HepG2 (cell line): ENCODE results near the gene LRRC4C. TPM values are rescaled to one million over a fixed set of nuclear protein-coding genes. Genes with fewer than 3 reads are reported as not detected.

ENCODE experiments used
- ATAC-seq: fragments of 200-7000 bp; cut with Tn5 transposase; 3 replicates; pipeline ENCODE4 v1.9.1; 2020; ENCODE audit warnings: mild to moderate bottlenecking, moderate library complexity
- BruUV-seq: library from RNA; stranded (reverse); fragments of 400-500 nt; replicated peaks from 2 replicates; lab custom pipeline; 2021; lab: Mats Ljungman, UMichigan
- CTCF ChIA-PET: fragments of 300-600 bp; formaldehyde crosslinking; extraction: SDS; loops from one replicate; lab custom pipeline; 2021; ENCODE audit warnings: low total read pairs, inconsistent platforms, low intra/inter-chr PET ratio; lab: Yijun Ruan, JAX
- POLR2A ChIA-PET: fragments of 350-600 bp; sonication (Branson Sonifier 250); formaldehyde crosslinking; loops from one replicate; lab custom pipeline; 2020; ENCODE audit warnings: antibody characterized with exemption, inconsistent platforms; lab: Yijun Ruan, JAX
- DNase-seq: peaks from one replicate; pipeline ENCODE4 v3.0.0-alpha.2; 2015; ENCODE audit warnings: low spot score
- FAIRE-seq: peaks from 3 replicates; lab custom pipeline; 2011; peaks lifted over from hg19 to GRCh38; lab: Jason Lieb, UNC
- H2AFZ ChIP-seq: one replicate; pipeline ENCODE4 v1.6.1; 2011; ENCODE audit warnings: low read length, inconsistent platforms
- H3K27ac ChIP-seq: fragments of 300-600 bp; 3 replicates; pipeline ENCODE4 v1.8.0; 2011; ENCODE audit warnings: mixed run types, mild to moderate bottlenecking, mixed read lengths, low read length, inconsistent platforms; ENCODE audit not compliant: insufficient read depth; ENCODE audit errors: extremely low read length
- H3K27me3 ChIP-seq, 2 experiments: fragments of 200-600 bp in 1 of 2; 2 replicates in 1 of 2; 3 replicates in 1 of 2; pipeline versions ENCODE4 v1.6.0 to v1.8.0; 2011; ENCODE audit warnings: low read length in 2 of 2, mild to moderate bottlenecking in 2 of 2, moderate library complexity in 2 of 2, inconsistent platforms in 1 of 2; ENCODE audit not compliant: insufficient read depth in 2 of 2, control insufficient read depth in 1 of 2
- H3K36me3 ChIP-seq, 2 experiments: fragments of 200-600 bp in 1 of 2; replicated peaks in 1 of 2; 2 replicates in 1 of 2; 3 replicates in 1 of 2; pipeline versions ENCODE4 v1.5.1 to v1.8.0; 2011; ENCODE audit warnings: low read length in 2 of 2, inconsistent platforms in 1 of 2; ENCODE audit not compliant: insufficient read depth in 2 of 2, control insufficient read depth in 1 of 2
- H3K4me1 ChIP-seq: 2 replicates; pipeline ENCODE4 v1.5.1; 2012; ENCODE audit warnings: low read length, inconsistent platforms; ENCODE audit not compliant: insufficient read depth
- H3K4me2 ChIP-seq: 2 replicates; pipeline ENCODE4 v1.6.0; 2011; ENCODE audit warnings: low read depth, low read length, inconsistent platforms
- H3K4me3 ChIP-seq, 3 experiments: fragments of 200-600 bp in 1 of 3; sonication (generic), shearing (Covaris generic) in 1 of 3; replicated peaks in 1 of 3; 2 replicates each; pipeline ENCODE4 v1.5.1; 2011 to 2016; ENCODE audit warnings: low read length in 3 of 3, inconsistent platforms in 2 of 3, low read depth in 2 of 3, mild to moderate bottlenecking in 2 of 3, control low read depth in 1 of 3, mixed read lengths in 1 of 3; ENCODE audit not compliant: insufficient read depth in 1 of 3
- H3K79me2 ChIP-seq: one replicate; pipeline ENCODE4 v1.6.1; 2011; ENCODE audit warnings: low read length, inconsistent platforms; ENCODE audit not compliant: insufficient read depth
- H3K9ac ChIP-seq: 2 replicates; pipeline ENCODE4 v1.6.0; 2011; ENCODE audit warnings: mild to moderate bottlenecking, low read depth, low read length, inconsistent platforms; ENCODE audit not compliant: insufficient read depth
- H3K9me3 ChIP-seq: 2 replicates; pipeline ENCODE4 v1.5.1; 2012; ENCODE audit warnings: mild to moderate bottlenecking, low read length
- H4K20me1 ChIP-seq: 2 replicates; pipeline ENCODE4 v1.6.0; 2011; ENCODE audit warnings: inconsistent platforms, mild to moderate bottlenecking, low read length, moderate library complexity; ENCODE audit not compliant: insufficient read depth
- ATF7-NPFF ChIP-seq: sonication (generic); formaldehyde crosslinking; IDR thresholded peaks from 2 replicates; pipeline ENCODE4 v1.8.1; 2023; ENCODE audit warnings: mild to moderate bottlenecking, low read depth, missing genetic modification reagents, moderate library complexity
- TSC22D2 ChIP-seq: sonication (generic); formaldehyde crosslinking; IDR thresholded peaks from 2 replicates; pipeline ENCODE4 v1.5.1; 2020; ENCODE audit warnings: missing genetic modification reagents, mild to moderate bottlenecking, borderline replicate concordance
- WGBS: methylation state at CpG from one replicate; pipeline ENCODE4 v1.1.6; 2017; ENCODE audit warnings: low lambda C conversion rate; 5-methylcytosine and 5-hydroxymethylcytosine counted together
- in situ Hi-C: cut with HindIII; loops from 2 replicates; pipeline ENCODE4 v1.10.0; 2017; ENCODE audit warnings: low pct_unique_long_range_greater_than_20kb; ENCODE audit not compliant: extremely low pct_ligation_motif_present
- intact Hi-C: fragments of 100-400 bp; cut with micrococcal nuclease; formaldehyde crosslinking; loops from one replicate; pipeline ENCODE4 v1.10.0; 2022; ENCODE audit not compliant: unreplicated experiment
- polyA plus RNA-seq, 8 experiments: library from polyadenylated mRNA; depleted of rRNA in 3 of 8; stranded (reverse) in 7 of 8; unstranded in 1 of 8; fragments of >200 nt; fragmentation: Illumina TruSeq in 4 of 8; extraction: Trizol in 4 of 8; gene quantifications; 2 replicates each; pipeline versions ENCODE4 v1.2.1 to v1.2.3, GENCODE V29; 2011 to 2016; ENCODE audit warnings: low read depth in 4 of 8, missing spikeins in 1 of 8, mixed read lengths in 1 of 8; ENCODE audit not compliant: insufficient read depth in 1 of 8
- total RNA-seq, 5 experiments: library from RNA; depleted of rRNA; stranded (reverse); fragments of >200 nt; fragmentation: Illumina TruSeq; extraction: Trizol; gene quantifications; 2 replicates each; pipeline ENCODE4 v1.2.3, GENCODE V29; 2016; ENCODE audit warnings: low read depth in 1 of 5
- TF ChIP-seq, protein P1 (sequence below): sonication (generic); formaldehyde crosslinking; IDR thresholded peaks from 2 replicates; pipeline ENCODE4 v1.5.0; 2020; ENCODE audit warnings: mild to moderate bottlenecking, missing genetic modification reagents

The LRRC4C gene
- total and polyA plus RNA-seq, 2 of the 13 experiments (the other 11 are each of a cell fraction or from before 2014, with no cell fraction given): not detected

DNA sequence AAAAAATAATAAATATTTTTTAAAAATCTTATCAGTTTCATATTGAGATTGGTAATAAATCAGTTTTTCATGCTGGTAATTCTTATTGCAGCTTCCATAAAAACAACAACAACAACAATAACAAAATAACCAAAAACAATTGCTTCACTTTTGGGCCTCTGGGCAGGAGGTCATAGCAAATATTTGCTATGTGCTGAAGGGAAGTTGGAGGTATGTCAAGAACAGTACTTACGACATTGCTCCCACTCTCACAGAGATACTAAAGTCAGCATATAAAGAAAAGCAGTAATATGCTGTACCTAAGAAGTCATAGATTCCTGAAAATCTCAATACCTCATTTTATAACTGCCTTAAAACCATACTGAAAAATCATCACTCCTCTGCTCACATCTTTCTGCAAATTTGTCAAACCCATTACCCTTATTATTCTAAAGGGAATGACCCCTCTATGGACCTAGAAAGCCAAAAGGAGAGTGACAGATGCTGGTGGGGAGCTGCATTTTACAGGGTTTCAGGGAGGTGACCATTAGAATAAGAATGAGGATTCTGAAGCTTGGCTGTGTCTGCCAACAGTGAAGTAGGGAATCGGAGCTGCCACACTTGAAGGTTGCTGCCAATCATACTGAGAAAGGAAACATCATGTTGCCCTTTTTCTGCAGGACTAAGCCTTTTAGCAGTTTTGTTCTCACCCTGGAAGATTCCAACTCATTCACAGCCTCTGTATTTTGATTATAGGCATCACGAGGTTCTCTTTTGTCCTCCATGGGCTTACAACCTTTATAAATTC is 742.9 kb downstream of the LRRC4C start:
- ChIA-PET CTCF (no interaction called here), POLR2A (no interaction called here)
- no peaks in the 10 kb centered on the region for H4K20me1 ChIP-seq
- H2AFZ ChIP-seq: no peak overlapping the region
- H3K27ac ChIP-seq: no peak overlapping the region
- in situ Hi-C loops (no loop called here), intact Hi-C loops (no loop called here)
- WGBS: 27% methylated on average over 3 of the region's 3 CpGs
- H3K27me3 ChIP-seq: no peaks in the 10 kb centered on the region
- H3K4me2 ChIP-seq: no peak overlapping the region
- no peak overlapping the region for H3K9ac ChIP-seq
- H3K4me1 ChIP-seq: no peaks in the 10 kb centered on the region
- no peak for ATAC-seq
- H3K79me2 ChIP-seq: no peaks in the 10 kb centered on the region
- TF ChIP-seq, protein P1, sequence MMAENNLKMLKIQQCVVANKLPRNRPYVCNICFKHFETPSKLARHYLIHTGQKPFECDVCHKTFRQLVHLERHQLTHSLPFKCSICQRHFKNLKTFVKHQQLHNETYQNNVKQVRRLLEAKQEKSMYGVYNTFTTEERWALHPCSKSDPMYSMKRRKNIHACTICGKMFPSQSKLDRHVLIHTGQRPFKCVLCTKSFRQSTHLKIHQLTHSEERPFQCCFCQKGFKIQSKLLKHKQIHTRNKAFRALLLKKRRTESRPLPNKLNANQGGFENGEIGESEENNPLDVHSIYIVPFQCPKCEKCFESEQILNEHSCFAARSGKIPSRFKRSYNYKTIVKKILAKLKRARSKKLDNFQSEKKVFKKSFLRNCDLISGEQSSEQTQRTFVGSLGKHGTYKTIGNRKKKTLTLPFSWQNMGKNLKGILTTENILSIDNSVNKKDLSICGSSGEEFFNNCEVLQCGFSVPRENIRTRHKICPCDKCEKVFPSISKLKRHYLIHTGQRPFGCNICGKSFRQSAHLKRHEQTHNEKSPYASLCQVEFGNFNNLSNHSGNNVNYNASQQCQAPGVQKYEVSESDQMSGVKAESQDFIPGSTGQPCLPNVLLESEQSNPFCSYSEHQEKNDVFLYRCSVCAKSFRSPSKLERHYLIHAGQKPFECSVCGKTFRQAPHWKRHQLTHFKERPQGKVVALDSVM (CRISPR knock-in tag): no peak
- TF ChIP-seq, all 625 proteins: peak for 0
- FAIRE-seq: no peak
- H3K4me3 ChIP-seq: no peak overlapping the region
- no peaks in the 10 kb centered on the region for H3K9me3 ChIP-seq
- no peaks in the 10 kb centered on the region for H3K36me3 ChIP-seq
- no peak for DNase-seq
- no TSS peak for BruUV-seq

DNA sequence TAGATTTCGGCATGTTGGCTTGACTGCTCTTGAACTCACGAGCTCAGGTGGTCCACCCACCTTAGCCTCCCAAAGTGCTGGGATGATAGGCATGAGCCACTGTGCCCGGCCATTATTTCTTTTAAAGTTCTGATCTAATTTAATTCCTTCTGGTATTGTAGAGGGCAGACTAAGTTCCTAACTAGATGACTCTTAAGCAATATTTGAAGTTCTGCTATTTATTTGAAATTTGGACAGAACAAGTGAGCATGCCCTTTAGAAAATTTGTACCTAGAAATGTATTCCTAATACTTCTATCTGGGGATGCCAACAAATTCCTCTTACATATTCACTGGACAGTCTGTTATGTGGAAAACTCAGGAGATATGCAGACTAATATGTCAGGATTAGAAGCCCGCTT is 746.4 kb downstream of the LRRC4C start:
- no peaks in the 10 kb centered on the region for H3K9me3 ChIP-seq
- no peaks in the 10 kb centered on the region for H4K20me1 ChIP-seq
- intact Hi-C loops: no loop called here
- ChIA-PET POLR2A (no interaction called here), CTCF (no interaction called here)
- TF ChIP-seq TSC22D2 (CRISPR knock-in tag): no peak
- TF ChIP-seq ATF7-NPFF (CRISPR knock-in tag): no peak
- H3K36me3 ChIP-seq: no peaks in the 10 kb centered on the region
- in situ Hi-C loops: no loop called here
- FAIRE-seq (no peak), DNase-seq (no peak), ATAC-seq (no peak)
- no peak overlapping the region for H3K27ac ChIP-seq
- no peaks in the 10 kb centered on the region for H3K79me2 ChIP-seq
- no peak overlapping the region for H3K9ac ChIP-seq
- no peak overlapping the region for H3K4me2 ChIP-seq
- BruUV-seq: no TSS peak
- H3K4me3 ChIP-seq: no peak overlapping the region
- 18% methylated on average over 4 of the region's 4 CpGs for WGBS
- no peak overlapping the region for H2AFZ ChIP-seq
- no peaks in the 10 kb centered on the region for H3K4me1 ChIP-seq
- H3K27me3 ChIP-seq: no peaks in the 10 kb centered on the region
